ENCODE results near the gene INPP1.
A peak's percentile ranks its signal among the peaks of the same experiment; 100 is the strongest.
"Not testable (repeated sequence)": the region's sequence is repeated elsewhere in the genome, so short reads cannot be mapped to it uniquely, and the experiment has no call there.

INPP1 gene, protein sequence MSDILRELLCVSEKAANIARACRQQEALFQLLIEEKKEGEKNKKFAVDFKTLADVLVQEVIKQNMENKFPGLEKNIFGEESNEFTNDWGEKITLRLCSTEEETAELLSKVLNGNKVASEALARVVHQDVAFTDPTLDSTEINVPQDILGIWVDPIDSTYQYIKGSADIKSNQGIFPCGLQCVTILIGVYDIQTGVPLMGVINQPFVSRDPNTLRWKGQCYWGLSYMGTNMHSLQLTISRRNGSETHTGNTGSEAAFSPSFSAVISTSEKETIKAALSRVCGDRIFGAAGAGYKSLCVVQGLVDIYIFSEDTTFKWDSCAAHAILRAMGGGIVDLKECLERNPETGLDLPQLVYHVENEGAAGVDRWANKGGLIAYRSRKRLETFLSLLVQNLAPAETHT

DNA sequence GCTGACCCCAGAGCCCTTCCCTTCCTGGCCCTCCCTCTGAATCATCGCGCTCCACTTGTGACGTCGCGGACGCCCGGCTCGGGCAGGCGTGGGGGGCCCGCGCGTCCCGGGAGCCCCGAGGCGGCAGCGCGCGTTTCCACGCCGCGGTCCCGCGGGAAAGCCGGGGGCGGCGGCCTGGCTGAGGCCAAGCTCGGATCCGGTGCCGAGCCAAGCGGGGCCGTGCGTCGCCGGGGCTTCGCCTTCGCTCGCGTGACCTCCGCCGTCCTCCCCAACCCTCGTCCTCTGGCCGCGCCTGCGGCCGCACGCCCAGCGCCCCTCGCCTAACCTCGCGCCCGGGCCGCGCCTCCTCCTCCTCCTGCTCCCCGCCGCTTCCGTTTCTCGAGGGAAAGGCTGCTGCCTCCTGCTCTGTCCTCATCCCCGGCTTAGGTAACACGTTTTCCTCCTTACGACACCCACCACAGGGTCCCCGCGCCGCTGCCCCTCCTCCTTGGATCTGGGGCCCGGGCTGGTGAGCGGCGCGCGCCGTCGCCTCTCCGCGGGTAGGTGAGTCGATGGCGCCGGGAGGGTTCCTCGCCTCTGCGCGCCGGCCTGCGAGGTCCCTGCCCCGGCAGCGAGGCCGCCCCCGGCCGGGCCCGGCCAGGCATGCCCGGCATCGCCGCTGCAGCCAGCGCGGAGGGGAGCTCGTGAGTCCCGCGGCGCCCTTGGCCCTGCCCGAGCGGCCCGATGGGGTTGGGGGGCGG is at the start of gene INPP1:
INPP1 (plus strand) TSS at position 54 of the 740 bp plus-strand sequence. CDS start 16,514 bp downstream, outside the sequence.
- no peak for DNase-seq (ENCODE audit: low read depth)

DNA sequence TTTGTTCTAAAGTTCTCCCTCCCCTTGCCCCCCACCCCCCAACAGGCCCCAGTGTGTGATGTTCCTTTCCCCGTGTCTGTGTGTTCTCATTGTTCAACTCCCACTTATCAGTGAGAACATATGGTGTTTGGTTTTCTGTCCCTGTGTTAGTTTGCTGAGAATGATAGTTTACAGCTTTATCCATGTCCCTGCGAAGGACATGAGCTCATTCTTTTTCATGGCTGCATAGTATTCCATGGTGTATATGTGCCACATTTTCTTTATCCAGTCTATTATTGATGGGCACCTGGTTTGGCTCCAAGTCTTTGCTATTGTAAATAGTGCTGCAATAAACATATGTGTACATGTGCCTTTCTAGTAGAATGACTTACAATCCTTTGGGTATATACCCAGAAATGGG is 45.5 kb upstream of the INPP1 start:
- DNase-seq (ENCODE audit: low read depth): not testable (repeated sequence)

GRCh38 chr2:190301032-190301431 is 42.4 kb upstream of the INPP1 start:
- DNase-seq (ENCODE audit: low read depth): no peak

DNA sequence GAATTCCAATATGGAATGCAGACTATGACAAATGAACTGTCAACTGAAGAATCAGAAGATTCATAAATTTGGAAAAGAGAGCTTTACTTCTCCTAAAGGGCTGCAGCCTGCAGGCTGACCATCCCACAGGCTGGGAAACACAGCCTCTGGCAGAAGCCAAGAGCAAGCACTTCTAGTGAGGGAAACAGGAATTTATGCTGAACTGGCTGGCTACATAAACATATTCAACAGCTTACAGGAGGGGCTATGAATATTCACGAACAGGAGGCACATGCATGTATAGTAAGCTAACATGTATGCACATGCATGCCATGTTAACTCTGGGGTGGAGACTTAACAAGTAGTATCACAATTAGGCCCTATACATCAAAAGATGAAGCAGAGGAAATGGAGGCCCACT is 41.3 kb upstream of the INPP1 start:
- no peak for DNase-seq (ENCODE audit: low read depth)

- no peak for DNase-seq (ENCODE audit: low read depth)
Measured at GRCh38 chr2:190303647-190304046, 39.7 kb upstream of the INPP1 start.

DNA sequence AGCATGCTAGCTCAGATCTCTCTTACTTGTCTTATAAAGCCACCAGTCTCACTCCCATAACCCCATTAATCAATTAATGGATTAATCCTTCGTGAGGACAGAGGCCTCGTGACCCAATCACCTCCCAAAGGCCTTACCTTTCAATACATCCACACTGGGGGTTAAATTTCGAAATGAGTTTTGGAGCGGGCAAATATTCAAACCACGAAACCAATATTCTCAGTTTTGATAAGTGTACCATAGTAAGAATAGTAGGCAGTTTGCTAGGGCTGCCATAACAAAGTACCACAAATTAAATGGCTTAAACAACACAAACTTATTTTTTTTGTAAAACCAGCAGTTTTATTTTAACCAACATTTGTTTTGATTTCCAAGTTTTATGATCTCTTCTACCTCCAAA is 39.0 kb upstream of the INPP1 start:
- no peak for DNase-seq (ENCODE audit: low read depth)

DNA sequence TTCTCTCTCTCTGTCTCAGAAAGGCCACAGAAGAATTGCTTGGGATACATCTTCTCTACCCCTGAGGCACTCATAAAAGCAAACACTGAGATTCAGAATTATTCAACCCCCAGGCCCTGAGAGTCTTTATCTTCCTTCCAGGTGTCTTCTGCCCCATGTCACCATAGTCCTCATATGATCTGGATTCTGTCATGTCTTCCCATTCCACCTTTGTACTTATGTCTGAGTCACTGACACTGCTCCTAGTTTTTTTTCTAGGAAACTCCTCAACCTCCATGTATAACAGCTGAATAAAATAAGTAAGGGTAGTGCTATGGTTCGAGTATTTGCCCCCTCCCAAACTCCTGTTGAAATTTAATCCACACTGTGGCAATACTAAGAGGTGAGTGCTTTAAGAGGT is 35.4 kb upstream of the INPP1 start:
- DNase-seq (ENCODE audit: low read depth): no peak

- DNase-seq (ENCODE audit: low read depth): no peak
Measured at GRCh38 chr2:190311893-190312634, 31.3 kb upstream of the INPP1 start.

DNA sequence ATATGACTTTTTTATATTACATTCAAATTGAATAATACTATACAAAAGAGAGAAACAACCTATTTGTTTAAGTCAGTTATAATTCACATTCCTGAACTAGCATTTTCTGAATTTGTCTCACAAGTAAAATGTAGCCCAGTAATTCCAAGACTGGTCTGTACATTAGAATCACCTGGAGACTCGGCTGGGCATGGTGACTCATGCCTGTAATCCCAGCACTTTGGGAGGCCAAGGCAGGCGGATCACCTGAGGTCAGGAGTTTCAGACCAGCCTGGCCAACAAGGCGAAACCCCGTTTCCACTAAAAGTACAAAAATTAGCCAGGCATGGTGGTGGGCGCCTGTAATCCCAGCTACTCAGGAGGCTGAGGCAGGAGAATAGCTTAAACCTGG is 30.8 kb upstream of the INPP1 start:
- DNase-seq (ENCODE audit: low read depth): not testable (repeated sequence)

DNA sequence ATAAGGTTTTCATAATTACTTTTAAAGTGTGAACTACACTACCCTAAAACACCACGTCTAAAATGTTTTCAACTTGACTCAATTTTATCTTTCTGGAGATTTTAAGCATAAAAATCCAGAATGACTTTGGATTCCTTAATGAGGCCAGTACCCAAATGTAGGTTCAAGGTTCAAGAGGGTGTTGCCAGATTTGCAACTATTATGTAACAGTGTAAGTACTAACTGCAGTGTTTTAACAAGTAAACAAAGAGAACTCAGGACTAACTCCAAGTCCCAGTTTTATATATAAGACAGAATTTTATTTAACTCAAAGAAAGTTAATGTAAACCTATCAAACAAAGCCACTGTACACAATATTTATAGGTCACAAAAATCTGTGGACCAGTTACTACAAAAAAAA is 29.5 kb upstream of the INPP1 start:
- DNase-seq (ENCODE audit: low read depth): no peak

- no peak for DNase-seq (ENCODE audit: low read depth)
Measured at GRCh38 chr2:190315273-190315672, 28.1 kb upstream of the INPP1 start.

DNA sequence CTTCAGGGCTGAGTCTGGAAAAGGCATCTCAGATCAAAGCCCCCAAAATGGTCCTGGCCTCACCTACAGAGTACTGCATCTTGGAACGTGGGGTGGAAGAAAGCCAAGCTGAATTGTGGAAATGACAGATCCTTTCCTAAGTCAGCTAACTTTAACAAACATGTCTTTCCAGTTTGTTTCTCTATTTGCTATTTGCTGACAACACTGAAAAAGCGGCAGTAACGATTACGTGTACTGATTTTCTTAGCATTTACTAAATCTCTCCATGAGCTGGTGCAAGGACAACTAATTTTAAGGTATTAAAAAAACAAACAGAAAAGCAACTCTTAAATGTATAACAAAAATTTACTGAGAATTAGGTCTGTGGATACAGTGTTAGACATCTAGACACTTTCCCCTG is 24.9 kb upstream of the INPP1 start:
- DNase-seq (ENCODE audit: low read depth): no peak

GRCh38 chr2:190318931-190319554 is 24.3 kb upstream of the INPP1 start:
- DNase-seq (ENCODE audit: low read depth): no peak

- peak; percentile 79 for DNase-seq (ENCODE audit: low read depth)
Measured at GRCh38 chr2:190319555-190320498, 23.6 kb upstream of the INPP1 start, which contains the start of gene HIBCH. Gene HIBCH (minus strand): TSS chr2:190319826. CDS start chr2:190319750, 76 bp downstream.

GRCh38 chr2:190320696-190321095 is 22.7 kb upstream of the INPP1 start:
- DNase-seq (ENCODE audit: low read depth): no peak

DNA sequence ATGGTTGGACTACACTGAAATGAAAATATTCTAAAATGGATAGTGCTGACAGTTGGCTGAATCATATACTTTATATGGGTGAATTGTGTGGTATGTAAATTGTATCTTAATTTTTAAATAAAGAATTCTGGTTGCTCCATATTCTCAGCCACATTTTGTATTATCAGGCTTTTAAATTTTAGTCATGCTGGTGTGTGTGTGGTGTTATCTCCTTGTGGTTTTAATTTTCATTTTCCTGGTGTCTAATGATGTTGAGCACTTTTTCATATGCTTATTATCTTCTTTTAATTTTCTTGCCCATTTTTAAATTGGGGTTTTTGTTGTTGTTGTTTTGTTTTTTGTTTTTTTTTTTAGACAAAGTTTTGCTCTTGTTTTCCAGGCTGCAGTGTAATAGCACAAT is 20.0 kb upstream of the INPP1 start:
- no peak for DNase-seq (ENCODE audit: low read depth)

- no peak for DNase-seq (ENCODE audit: low read depth)
Measured at GRCh38 chr2:190325588-190325987, 17.8 kb upstream of the INPP1 start.

DNA sequence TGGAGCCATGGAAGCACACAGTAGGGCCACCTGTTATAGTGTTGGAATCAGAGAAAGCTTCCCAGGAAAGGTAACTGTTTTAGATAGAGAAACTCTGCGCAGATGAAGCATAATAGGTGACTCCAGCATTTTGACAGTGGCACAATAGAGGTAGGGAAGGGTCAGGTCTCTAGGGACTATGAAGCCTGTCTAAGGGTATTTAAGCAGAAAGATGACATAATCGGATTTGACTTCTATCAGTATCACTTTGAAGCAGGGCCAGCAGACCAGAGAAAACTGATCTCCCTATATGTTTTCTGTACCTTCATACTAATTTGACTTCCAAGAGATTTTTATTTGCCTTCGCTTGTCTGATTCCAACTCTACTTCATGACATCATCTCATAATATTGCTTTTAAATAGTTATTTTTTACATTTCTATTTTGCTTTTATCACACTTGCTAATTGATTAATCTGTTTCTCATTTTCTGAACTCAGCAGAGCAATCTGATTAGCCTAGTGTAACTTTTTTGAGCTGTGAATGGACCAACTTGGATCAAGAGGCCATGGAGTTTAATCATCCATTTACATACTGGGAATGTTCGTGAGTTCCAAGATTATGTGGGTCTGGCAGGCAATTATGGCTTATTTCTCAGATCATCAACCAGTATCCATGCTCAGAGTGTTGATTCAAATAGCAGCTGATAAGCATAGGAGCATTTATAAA is 15.4 kb upstream of the INPP1 start:
- no peak for DNase-seq (ENCODE audit: low read depth)

DNA sequence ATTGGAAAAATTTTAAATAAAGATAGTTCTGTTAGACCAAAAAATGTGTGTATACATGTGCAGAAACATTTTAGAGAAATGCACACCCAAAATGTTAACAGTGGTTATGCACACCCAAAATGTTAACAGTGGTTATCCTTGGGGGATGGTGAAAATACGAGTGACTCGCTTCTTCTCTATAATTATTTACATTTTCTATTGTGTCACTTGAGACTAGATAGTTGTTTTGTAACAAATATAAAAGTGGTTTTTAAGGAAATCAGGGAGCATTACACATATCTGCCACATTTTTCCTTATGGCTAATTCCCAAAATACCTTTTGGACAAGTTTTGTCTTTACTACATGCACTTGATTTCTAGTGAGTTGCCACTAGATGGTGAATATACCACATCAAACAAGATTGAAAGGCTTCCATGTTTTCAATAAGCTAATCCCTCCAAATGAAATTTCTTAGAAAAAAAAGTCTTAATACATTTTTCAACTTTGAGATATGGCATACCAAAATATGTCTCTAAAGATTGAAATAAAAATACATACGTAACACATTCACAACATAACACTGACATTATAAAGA is 14.7 kb upstream of the INPP1 start:
- DNase-seq (ENCODE audit: low read depth): no peak

- no peak for DNase-seq (ENCODE audit: low read depth)
Measured at GRCh38 chr2:190333395-190333794, 10.0 kb upstream of the INPP1 start.

Measured in T-helper 22 cell (primary cell).